AG04449 (cell line): ENCODE measurements around the gene NPHS2.

Source experiments
- CTCF ChIA-PET: fragments of 350-600 bp; formaldehyde crosslinking; extraction: SDS; loops from one replicate; lab custom pipeline; 2021; ENCODE audit warnings: antibody characterized with exemption; lab: Yijun Ruan, JAX
- POLR2A ChIA-PET: fragments of 400-600, 350-600 bp; formaldehyde crosslinking; extraction: SDS; loops from one replicate; lab custom pipeline; 2020; ENCODE audit warnings: antibody characterized with exemption, inconsistent platforms; lab: Yijun Ruan, JAX
- DNase-seq: peaks from one replicate; pipeline ENCODE4 v3.0.0-alpha.2; 2010; ENCODE audit warnings: low read depth, low spot score
- H3K4me3 ChIP-seq: 2 replicates; pipeline ENCODE4 v1.5.1; 2011; ENCODE audit warnings: low read depth, mild to moderate bottlenecking, control low read depth, low read length
- TF ChIP-seq, protein P1 (sequence below): IDR thresholded peaks from one replicate; pipeline ENCODE4 v1.5.1; 2011; ENCODE audit warnings: mild to moderate bottlenecking, moderate library complexity, low read length, control low read depth, inconsistent platforms; ENCODE audit not compliant: insufficient read depth; ENCODE audit errors: missing control alignments

Gene NPHS2

DNA sequence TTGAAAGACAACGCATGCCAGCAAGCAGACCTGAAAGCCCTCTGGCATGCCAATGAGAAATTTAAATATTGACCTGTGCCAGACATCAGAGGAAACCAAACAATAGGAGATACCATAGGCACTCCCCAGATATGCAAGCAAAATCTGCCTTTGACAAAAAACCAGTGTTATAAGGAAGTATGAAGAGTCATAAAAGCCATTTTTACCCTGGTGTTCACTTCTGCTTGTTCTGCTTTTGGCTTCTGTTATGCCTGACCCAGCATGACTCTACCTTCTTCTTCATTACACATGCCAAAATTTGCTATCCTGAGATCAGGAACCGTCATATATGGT is 26.4 kb downstream of the NPHS2 start:
- TF ChIP-seq, protein P1, sequence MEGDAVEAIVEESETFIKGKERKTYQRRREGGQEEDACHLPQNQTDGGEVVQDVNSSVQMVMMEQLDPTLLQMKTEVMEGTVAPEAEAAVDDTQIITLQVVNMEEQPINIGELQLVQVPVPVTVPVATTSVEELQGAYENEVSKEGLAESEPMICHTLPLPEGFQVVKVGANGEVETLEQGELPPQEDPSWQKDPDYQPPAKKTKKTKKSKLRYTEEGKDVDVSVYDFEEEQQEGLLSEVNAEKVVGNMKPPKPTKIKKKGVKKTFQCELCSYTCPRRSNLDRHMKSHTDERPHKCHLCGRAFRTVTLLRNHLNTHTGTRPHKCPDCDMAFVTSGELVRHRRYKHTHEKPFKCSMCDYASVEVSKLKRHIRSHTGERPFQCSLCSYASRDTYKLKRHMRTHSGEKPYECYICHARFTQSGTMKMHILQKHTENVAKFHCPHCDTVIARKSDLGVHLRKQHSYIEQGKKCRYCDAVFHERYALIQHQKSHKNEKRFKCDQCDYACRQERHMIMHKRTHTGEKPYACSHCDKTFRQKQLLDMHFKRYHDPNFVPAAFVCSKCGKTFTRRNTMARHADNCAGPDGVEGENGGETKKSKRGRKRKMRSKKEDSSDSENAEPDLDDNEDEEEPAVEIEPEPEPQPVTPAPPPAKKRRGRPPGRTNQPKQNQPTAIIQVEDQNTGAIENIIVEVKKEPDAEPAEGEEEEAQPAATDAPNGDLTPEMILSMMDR = no peak
- DNase-seq = no peak
- ChIA-PET POLR2A (no interaction called here), CTCF (no interaction called here)
- no peak overlapping the region for H3K4me3 ChIP-seq

DNA sequence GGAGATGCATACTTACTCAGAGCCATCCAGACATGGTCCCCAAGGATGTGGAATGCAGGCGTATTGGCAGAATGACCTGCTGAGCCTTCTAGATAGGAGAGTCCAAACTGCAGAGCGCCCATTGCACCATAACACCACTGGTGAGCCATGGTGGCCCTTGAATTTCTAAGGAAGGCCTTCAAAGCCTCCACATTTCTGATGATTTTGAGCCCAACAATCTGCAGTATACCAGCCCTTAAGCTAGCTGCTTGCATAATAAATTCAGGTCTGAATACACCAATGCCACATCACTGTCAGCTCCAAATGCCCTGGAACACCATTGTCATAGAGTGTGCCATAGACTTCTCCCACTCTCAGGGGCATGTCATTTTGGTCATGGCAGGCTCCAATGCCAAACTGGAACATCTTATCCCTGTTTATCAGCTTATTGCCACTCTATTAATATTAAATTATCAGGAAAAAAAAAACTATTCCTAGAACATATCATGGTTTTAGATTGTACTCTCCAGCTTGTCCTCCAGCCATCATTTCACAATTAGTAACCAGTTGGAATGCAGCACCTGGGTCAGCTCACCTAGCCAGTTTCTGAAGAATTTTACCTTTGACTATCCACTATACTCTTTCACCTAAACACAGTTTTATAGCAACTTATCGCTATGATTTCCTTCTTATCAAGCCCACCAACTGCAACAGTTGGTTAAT is 26.9 kb downstream of the NPHS2 start:
- POLR2A ChIA-PET = no interaction called here
- CTCF ChIA-PET = no interaction called here
- TF ChIP-seq, protein P1 = no peak
- no peak overlapping the region for H3K4me3 ChIP-seq
- no peak for DNase-seq

DNA sequence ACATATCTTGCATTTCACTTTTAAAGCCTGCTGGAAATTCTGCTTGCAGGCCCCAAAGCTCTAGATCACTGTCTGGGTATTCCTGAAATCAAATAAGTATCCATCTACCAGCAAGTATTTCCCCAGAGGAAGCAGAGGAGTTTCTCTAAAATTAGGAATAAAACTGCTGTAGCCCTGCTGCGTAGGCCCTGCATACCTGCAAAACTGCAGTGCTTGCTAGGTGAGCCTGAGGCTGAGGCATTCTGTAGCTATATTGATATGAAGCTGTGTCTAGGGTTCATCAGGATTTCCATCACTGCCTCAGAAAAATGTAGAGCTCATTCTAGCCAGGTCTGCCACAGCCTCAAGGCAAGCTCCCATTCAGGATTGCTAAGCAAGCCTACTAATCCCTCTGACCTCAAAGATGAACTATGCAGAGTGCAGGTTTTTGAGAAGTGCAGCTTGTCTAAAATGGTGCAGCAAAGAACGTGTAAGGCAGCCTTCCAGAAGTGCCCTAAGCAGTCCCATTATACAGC is 28.7 kb downstream of the NPHS2 start:
- CTCF ChIA-PET = no interaction called here
- POLR2A ChIA-PET = no interaction called here
- no peak for DNase-seq
- TF ChIP-seq, protein P1 = no peak
- H3K4me3 ChIP-seq = no peak overlapping the region

DNA sequence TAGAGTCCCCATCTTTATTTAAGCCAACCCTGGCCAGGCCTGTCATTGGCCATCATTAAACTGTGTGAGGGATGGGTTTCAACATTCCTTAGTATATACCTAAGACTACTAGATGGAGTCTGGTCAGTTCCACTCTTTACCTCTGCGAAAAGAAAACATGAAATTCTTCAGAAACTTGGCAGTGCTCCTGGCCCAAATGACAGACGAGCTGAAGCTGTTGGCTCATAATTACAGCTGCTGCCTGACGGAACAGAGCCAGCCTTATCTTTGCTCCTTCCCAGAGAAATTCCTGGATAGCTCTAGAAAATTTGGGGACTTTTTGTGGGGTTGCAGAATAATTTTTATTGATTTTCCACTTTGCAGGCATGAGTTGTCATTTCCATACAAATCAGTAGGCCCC is 30.4 kb downstream of the NPHS2 start:
- no peak overlapping the region for H3K4me3 ChIP-seq
- ChIA-PET CTCF (no interaction called here), POLR2A (no interaction called here)
- TF ChIP-seq, protein P1 = no peak
- DNase-seq = no peak

DNA sequence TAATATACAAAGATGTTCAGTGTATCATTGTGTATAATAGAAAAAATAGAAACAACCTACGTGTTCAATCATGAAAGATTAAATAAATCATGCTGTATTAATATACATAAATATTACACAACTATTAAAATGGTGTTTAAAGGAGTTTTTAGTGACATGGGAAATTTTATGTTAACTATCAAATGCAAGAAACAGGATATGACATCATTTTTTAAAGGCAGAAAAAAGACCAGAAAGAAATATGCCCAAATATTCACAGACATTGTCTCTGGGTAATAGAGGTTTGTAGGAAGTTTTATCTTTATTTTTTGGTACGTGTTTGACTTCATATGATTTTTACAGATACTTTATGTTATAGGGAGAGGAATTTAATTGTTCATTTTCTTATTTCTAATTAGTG is 34.0 kb downstream of the NPHS2 start:
- TF ChIP-seq, protein P1 = no peak
- ChIA-PET POLR2A (no interaction called here), CTCF (no interaction called here)
- no peak for DNase-seq
- no peak overlapping the region for H3K4me3 ChIP-seq

DNA sequence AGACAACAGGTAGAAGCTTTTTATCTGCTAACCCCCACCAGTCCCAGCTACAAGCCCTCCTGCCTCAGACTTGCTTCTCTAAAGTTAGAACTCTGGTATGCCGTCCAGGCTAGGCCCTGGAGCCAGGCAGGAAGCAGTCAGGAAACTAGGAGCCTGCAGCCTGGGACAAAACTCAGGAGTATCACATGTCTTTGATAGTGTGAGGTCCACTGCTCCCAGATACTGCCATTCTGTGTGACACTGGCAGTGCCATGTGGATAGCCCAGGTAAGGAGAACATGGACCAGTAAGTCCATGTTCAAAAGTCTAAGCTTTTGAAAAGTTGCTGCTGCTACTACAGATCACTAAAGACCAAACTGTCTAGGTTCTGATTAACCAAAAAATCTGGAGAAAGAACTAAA is 45.4 kb downstream of the NPHS2 start:
- TF ChIP-seq, protein P1 = no peak
- ChIA-PET POLR2A (no interaction called here), CTCF (interaction anchor here (0.5 kb wide), 1 partner anchor 460 kb away, joined by 3 read pairs; no protein-coding TSS in a partner anchor)
- no peak overlapping the region for H3K4me3 ChIP-seq
- no peak for DNase-seq
